WERI-Rb-1 (cell line): ENCODE data around the gene ERGIC1.

ENCODE experiments used
- DNase-seq: peaks from one replicate; pipeline ENCODE4 v3.0.0-alpha.2; 2020
- H3K27ac ChIP-seq: fragments of 250-450 bp; sonication (Bioruptor Pico); 2 replicates; pipeline ENCODE4 v1.5.1; 2020; ENCODE audit warnings: mild to moderate bottlenecking, moderate library complexity
- H3K27me3 ChIP-seq: fragments of 250-450 bp; sonication (Bioruptor Pico); 2 replicates; pipeline ENCODE4 v1.5.1; 2021; ENCODE audit warnings: mild to moderate bottlenecking, low read depth, moderate library complexity; ENCODE audit not compliant: insufficient read depth, severe bottlenecking
- H3K36me3 ChIP-seq: fragments of 250-450 bp; sonication (Bioruptor Pico); 2 replicates; pipeline ENCODE4 v1.5.1; 2020; ENCODE audit warnings: mild to moderate bottlenecking, moderate library complexity
- H3K4me3 ChIP-seq: 2 replicates; pipeline ENCODE4 v1.5.1; 2011; ENCODE audit warnings: low read depth, mild to moderate bottlenecking, control low read depth, low read length
- H3K9me3 ChIP-seq: fragments of 250-450 bp; sonication (Bioruptor Pico); 2 replicates; pipeline ENCODE4 v1.5.1; 2021; ENCODE audit warnings: mild to moderate bottlenecking, moderate library complexity; ENCODE audit not compliant: severe bottlenecking
- CTCF ChIP-seq: IDR thresholded peaks from 2 replicates; pipeline ENCODE4 v1.5.1; 2011; ENCODE audit warnings: low read depth, mild to moderate bottlenecking, control low read depth, inconsistent platforms, low read length

ERGIC1 gene

GRCh38 chr5:172854971-172855370, 20.9 kb downstream of the ERGIC1 start:
- H3K36me3 ChIP-seq, result no peaks in the 10 kb centered on the region
- no peaks in the 10 kb centered on the region for H3K9me3 ChIP-seq
- H3K4me3 ChIP-seq, result no peak overlapping the region
- H3K27me3 ChIP-seq, result no peaks in the 10 kb centered on the region
- DNase-seq, result no peak
- no peak for TF ChIP-seq CTCF
- no peak overlapping the region for H3K27ac ChIP-seq

- no peaks in the 10 kb centered on the region for H3K27me3 ChIP-seq
- TF ChIP-seq CTCF, result no peak
- H3K36me3 ChIP-seq, result no peaks in the 10 kb centered on the region
- DNase-seq, result no peak
- no peaks in the 10 kb centered on the region for H3K9me3 ChIP-seq
- H3K4me3 ChIP-seq, result no peak overlapping the region
- H3K27ac ChIP-seq, result no peak overlapping the region
Measured at GRCh38 chr5:172855597-172856292, 21.7 kb downstream of the ERGIC1 start.

- Histone ChIP-seq H3K36me3 (no peaks in the 10 kb centered on the region), H3K9me3 (no peaks in the 10 kb centered on the region), H3K27ac (no peak overlapping the region), H3K4me3 (no peak overlapping the region), H3K27me3 (no peaks in the 10 kb centered on the region)
- DNase-seq, result no peak
- TF ChIP-seq CTCF, result no peak
Measured at GRCh38 chr5:172856336-172856735, 22.3 kb downstream of the ERGIC1 start.

GRCh38 chr5:172857982-172858381, 23.9 kb downstream of the ERGIC1 start:
- no peaks in the 10 kb centered on the region for H3K27me3 ChIP-seq
- H3K27ac ChIP-seq, result no peak overlapping the region
- H3K4me3 ChIP-seq, result no peak overlapping the region
- DNase-seq, result no peak
- H3K9me3 ChIP-seq, result no peaks in the 10 kb centered on the region
- H3K36me3 ChIP-seq, result no peaks in the 10 kb centered on the region
- TF ChIP-seq CTCF, result no peak

- Histone ChIP-seq H3K4me3 (no peak overlapping the region; the same call in 1 of the 2 replicates), H3K9me3 (no peaks in the 10 kb centered on the region), H3K36me3 (no peaks in the 10 kb centered on the region), H3K27me3 (no peaks in the 10 kb centered on the region), H3K27ac (no peak overlapping the region)
- DNase-seq, result peak; percentile 47
- TF ChIP-seq CTCF, result no peak
Measured at GRCh38 chr5:172858511-172858989, 24.5 kb downstream of the ERGIC1 start.
